ES-I3 (cell line): ENCODE measurements around the gene DHX58.

Experiments used
- H3K36me3 ChIP-seq: 2 replicates; pipeline ENCODE4 v1.6.1; 2013; ENCODE audit warnings: mild to moderate bottlenecking, low read length, control low read depth, moderate library complexity; ENCODE audit not compliant: insufficient read depth
- H3K4me1 ChIP-seq: 2 replicates; pipeline ENCODE4 v1.6.1; 2013; ENCODE audit warnings: mild to moderate bottlenecking, control low read depth, low read length; ENCODE audit not compliant: insufficient read depth
- H3K9ac ChIP-seq: 2 replicates; pipeline ENCODE4 v1.6.1; 2013; ENCODE audit warnings: low read depth, mild to moderate bottlenecking, low read length, moderate library complexity
- H3K9me3 ChIP-seq: 2 replicates; pipeline ENCODE4 v1.6.1; 2013; ENCODE audit warnings: mild to moderate bottlenecking, low read length, moderate library complexity; ENCODE audit not compliant: control insufficient read depth, insufficient read depth

The DHX58 gene

DNA sequence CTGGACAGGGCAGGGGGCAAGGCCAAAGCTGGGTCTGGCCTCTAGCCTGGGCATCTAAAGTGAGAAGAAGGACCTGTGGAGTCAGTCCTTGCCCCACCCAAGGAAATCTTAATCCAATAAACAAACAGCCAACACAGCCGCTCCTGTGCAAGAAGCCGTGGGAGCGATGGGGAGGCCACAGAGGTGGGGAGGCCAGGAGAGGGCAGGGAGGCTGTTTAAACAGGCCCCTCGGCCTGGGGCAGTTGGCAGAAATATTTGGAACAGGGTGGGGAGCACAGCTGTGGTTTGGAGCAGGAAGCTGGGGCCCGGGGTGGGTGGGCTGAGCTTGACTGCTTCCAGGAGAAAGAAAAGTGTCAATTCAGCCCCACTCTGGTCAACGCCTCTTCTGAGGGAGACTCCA, 19.6 kb downstream of the DHX58 start:
- H3K36me3 ChIP-seq, result no peaks in the 10 kb centered on the region
- H3K9me3 ChIP-seq, result no peaks in the 10 kb centered on the region
- no peak overlapping the region for H3K9ac ChIP-seq
- H3K4me1 ChIP-seq, result peaks cover 16% of the 10 kb centered on the region; the same call in 1 of the 2 replicates

DNA sequence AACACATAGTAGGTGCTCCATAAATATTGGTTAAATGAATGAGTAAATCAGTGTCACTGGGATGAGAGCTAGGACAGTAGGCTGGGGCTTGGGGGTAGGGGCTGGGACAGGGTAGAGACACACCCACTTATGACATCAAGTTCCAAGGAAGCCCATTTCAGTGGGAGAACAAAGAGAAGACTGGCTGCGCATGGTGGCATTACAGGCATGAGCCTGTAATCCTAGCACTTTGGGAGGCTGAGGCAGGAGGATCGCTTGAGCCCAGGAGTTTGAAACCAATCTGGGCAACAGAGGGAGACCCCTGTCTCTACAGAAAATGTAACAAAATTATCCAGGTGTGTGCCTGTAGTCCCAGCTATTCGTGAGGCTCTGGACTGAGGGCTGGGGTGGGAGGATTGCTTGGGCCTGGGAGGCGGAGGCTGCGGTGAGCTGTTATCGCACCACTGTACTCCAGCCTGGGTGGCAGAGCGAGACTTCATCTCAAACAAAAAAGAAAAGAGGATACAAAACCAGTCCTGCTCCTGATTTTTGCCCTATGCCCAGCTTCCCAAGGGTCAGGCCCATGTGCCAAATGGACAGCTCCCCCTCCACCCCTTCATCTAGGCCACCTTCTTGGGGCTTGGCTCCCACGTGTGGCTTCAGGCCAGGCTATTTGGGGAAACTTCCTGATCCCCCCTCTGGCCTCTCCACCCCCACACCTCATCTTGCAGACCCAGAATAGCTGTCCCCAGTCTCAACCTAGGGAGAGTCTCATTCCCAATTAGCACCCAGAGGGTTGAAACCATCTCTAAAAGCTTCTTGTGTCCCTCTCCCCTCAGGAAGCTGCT, 21.3 kb downstream of the DHX58 start:
- Histone ChIP-seq H3K9me3 (no peaks in the 10 kb centered on the region), H3K36me3 (no peaks in the 10 kb centered on the region), H3K4me1 (peaks cover 4% of the 10 kb centered on the region; the same call in 1 of the 2 replicates), H3K9ac (no peak overlapping the region)

DNA sequence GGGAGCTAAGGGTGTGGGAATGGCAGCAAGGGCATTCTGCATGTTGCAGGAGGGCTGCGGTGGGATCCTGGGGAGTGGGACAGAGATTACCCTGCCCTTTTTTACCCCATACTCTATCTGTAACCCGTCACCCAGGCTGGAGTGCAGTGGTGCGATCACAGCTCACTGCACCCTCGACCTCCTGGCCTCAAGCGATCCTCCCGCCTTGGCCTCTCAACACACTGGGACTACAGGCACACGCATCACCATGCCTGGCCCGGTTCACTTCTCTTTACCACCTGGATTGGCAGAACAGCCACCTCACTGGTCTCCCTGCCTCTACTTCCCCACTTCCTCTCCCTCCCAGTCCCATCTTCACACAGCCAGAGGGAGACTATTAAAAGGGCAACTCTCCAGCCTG, 23.8 kb downstream of the DHX58 start:
- Histone ChIP-seq H3K4me1 (peaks cover 4% of the 10 kb centered on the region; the same call in 1 of the 2 replicates), H3K36me3 (no peaks in the 10 kb centered on the region), H3K9ac (no peak overlapping the region), H3K9me3 (no peaks in the 10 kb centered on the region)

DNA sequence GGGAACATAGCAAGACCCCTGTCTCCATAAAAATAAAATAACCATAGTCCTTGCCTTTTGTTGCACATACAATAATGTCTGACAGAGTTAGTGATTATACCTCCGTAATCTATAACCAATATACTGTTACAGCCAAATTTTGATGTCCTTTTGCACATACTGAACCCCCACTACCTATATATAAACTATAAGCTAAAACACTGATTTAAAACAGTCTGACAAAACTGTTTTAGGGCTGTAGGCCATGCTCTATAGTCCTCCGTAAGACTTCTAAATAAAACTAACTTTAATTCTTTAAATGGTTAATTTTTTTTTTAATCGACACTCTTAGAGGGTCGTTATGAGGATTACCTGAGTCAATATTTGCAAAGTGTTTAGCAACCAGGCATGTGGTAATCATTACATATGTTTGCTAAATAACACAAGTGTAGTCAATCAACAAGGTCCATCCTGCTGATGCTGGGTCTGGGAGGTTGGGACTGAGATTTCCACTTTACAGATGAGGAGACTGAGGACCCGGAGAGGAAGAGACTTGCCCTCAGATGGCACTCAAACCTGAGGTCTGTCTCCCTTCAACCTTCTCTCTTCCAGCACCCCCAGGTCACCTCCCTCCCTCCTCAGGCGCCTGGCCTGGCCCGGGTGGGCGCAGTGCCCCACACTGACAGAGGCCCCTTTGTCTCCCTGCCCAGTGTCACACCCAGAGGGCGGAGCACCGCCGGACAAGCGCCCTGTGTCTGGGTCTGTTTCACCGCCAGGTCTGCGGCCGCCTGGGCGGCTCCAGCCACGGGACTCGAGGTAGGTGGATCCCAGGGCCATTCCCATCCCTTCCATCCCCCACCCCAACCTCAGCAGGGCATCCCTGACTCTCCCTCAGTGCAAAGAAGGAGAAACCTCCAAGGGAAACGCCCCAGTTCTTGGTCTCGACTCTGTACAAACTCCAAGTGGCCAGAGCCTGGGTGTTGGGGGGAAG, 24.5 kb downstream of the DHX58 start:
- Histone ChIP-seq H3K36me3 (no peaks in the 10 kb centered on the region), H3K9ac (no peak overlapping the region), H3K9me3 (no peaks in the 10 kb centered on the region), H3K4me1 (peaks cover 4% of the 10 kb centered on the region; the same call in 1 of the 2 replicates)

DNA sequence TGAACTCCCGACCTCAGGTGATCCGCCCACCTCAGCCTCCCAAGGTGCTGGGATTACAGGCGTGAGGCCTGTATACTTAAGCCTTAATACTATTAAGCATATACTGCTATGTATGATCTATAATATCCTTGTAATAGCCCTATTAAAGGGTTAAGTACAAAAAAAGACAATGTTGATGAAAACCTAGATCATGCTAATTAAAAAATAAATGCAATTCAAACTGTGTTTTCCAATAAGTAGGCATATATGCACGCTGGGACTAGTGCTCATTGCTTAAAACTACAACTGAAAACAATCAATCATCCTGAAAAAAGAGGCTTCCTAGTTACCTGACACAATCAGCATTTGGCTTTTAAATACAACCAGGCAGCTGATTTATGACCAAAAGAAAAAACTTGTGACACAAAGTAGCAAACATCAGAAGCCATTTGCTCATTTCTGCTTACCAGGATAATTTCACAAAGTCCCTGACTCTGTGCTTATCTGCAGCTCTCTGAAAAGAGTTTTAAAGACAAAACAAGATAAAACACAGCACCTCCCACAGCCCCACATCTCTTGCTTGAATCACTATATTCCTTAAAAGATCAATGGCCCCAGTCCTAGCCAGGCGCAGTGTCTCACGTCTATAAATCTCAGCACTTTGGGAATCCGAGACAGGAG, 25.3 kb downstream of the DHX58 start:
- Histone ChIP-seq H3K9ac (no peak overlapping the region), H3K36me3 (no peaks in the 10 kb centered on the region), H3K4me1 (no peaks in the 10 kb centered on the region; the same call in 1 of the 2 replicates), H3K9me3 (no peaks in the 10 kb centered on the region)

DNA sequence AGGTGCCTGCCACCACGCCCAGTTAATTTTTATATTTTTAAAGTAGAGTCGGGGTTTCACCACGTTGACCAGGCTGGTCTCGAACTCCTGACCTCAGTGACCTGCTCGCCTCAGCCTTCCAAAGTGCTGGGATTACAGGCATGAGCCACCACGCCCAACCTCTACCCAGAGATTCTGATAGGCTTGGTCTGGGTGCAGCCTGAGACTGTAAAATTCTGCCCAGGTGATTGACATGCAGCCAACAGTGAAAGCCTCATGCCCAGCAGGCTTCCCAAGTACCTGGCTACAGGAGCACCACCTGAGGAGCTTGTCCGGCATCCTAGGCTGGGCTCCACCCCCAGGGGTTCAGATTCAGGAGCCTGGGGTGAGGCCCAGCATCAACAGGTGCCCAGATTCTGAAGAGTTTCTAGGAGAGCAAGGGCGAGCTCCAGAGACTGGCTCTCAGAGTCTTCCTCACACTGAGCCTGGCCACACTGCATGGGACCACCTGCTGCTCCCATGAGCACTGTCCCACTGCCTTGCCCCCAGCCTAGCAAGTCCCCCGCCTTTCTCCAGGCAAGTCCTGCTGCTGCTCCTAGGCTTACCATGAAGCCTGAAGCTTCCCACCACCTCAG, 30.9 kb downstream of the DHX58 start:
- H3K9ac ChIP-seq, result no peak overlapping the region
- no peaks in the 10 kb centered on the region for H3K9me3 ChIP-seq
- no peaks in the 10 kb centered on the region for H3K36me3 ChIP-seq
- peaks cover 3% of the 10 kb centered on the region; the same call in 1 of the 2 replicates for H3K4me1 ChIP-seq

DNA sequence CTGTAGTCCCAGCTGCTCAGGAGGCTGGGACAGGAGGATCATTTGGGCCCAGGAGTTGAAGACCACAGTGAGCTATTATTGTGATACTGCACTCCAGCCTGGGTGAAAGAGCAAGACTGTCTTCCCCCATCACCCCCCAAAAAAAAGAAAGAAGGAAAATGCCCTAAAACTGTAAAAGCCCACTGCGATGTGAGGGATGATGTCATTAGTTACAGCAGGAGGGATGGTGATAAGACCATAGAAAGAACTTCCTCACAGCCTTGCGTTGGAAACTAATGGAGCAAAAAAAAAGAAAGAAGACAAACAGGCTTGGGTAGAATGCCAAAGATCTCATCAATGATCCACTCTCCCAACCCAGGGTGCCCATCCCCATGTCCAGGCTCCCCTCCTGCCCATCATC, 33.0 kb downstream of the DHX58 start:
- H3K36me3 ChIP-seq, result no peaks in the 10 kb centered on the region
- H3K4me1 ChIP-seq, result peaks cover 3% of the 10 kb centered on the region; the same call in 1 of the 2 replicates
- no peaks in the 10 kb centered on the region for H3K9me3 ChIP-seq
- no peak overlapping the region for H3K9ac ChIP-seq

DNA sequence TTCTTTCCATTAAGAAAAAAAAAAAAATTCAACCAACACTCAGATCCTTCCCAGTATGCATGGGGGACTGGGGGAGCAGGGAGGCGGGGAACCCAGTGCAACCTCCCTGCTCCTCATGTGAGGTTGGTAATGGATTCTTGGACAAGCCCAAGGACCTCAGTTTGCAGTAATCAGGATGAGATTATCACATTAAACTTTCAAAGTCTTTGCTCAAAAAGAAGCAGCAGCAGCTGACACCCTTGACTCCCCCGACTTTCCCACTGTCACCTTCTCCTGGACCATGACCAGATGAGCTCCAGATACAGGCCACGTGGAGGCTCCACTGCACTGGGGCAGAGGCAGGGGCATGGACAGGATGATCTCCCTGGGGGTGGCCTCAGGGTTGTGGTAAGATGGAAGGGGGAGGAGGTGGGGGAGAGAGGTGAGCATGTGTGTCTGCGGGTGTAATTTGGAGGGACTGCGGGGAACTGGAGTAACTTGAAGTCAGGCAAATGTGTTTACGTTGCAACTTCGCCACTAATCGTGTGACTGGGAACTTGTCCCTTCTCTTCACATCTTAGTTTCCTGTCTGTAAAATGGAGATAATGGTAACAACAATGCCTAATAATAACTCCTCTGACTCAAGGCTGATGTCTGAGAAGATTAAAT, 34.0 kb downstream of the DHX58 start:
- Histone ChIP-seq H3K4me1 (peaks cover 3% of the 10 kb centered on the region; the same call in 1 of the 2 replicates), H3K9ac (no peak overlapping the region)

DNA sequence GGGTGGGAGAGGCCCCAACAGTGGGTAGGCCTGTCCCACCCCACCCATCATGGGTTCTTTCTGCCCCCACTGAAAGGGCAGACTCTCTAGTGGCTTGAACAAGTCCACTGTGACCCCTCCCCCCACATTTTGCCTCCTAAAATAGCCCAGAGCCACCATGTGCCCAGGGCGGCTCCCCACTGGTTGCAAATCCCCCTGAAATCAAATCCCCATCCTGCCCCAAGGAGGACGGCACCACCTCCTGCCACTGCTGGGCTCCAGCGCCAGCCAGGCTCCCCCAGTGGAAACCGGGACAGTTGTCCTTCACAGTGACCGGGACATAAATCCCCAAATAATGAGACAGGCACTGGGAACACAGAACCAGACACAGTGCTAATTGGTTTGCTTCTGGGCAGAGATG, 34.8 kb downstream of the DHX58 start:
- Histone ChIP-seq H3K9ac (no peak overlapping the region), H3K36me3 (no peaks in the 10 kb centered on the region), H3K4me1 (peaks cover 3% of the 10 kb centered on the region; the same call in 1 of the 2 replicates), H3K9me3 (no peaks in the 10 kb centered on the region)

More for the DNA sequence above, 34.0 kb downstream of the DHX58 start:
- no peaks in the 10 kb centered on the region for H3K36me3 ChIP-seq
- no peaks in the 10 kb centered on the region for H3K9me3 ChIP-seq

DNA sequence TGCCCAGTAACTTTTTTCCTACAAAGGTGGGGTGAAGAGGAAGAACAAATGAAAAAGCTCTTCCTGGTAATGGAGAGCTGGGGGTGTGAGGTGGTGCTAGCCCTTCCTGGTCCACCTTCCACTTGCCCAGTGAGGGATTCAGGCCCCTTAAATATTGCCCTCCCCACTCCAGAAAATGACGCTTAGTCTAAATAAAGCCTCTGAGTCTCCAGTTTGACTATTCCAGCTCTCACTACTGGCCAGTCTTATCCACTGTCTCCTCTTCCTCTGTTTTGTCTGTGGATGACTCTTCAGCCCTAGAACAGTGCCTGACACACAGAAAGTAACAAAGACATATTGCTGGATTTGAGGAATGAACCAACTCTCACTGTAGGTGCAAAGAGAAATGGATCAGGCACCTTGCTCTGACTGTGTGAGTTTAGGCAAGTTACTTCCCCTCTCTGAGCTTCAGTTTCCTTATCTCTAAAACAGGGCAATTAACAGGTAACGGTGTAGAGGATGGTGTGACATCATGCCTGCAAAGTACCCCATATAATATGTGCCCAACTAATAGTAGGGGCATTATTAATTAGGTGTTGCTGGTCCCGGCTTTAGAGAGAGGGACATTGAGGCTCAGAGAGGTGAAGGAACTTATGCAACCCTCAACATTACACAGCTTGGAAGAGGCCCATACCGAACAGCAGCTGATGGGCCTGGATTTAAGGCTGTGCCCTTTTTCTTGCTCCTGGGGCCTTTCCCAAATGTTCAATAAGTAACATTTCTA, 35.5 kb downstream of the DHX58 start:
- no peaks in the 10 kb centered on the region for H3K36me3 ChIP-seq
- no peaks in the 10 kb centered on the region for H3K9me3 ChIP-seq
- no peak overlapping the region for H3K9ac ChIP-seq
- peaks cover 1% of the 10 kb centered on the region; the same call in 1 of the 2 replicates for H3K4me1 ChIP-seq

DNA sequence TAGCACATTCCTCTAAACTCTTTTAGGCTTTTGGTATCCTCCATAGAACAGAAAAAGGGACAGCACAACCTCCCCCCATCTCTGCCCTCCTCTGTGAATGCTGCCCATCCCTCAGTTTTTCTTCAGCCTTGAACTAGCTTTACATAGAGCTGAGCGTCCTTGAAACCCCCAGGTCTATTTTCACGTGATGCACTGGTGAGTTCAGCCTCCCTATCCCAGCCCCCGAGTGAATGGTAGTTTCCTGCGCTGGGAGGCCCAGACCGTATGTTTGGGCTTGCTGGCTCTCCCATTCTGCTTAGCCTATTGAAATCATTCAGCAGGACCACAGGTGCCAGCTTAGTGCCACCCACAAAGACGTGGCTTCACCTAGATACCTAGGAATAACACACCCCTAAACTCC, 36.7 kb downstream of the DHX58 start:
- H3K36me3 ChIP-seq, result no peaks in the 10 kb centered on the region
- H3K4me1 ChIP-seq, result peaks cover 4% of the 10 kb centered on the region; the same call in 1 of the 2 replicates
- no peak overlapping the region for H3K9ac ChIP-seq
- no peaks in the 10 kb centered on the region for H3K9me3 ChIP-seq

DNA sequence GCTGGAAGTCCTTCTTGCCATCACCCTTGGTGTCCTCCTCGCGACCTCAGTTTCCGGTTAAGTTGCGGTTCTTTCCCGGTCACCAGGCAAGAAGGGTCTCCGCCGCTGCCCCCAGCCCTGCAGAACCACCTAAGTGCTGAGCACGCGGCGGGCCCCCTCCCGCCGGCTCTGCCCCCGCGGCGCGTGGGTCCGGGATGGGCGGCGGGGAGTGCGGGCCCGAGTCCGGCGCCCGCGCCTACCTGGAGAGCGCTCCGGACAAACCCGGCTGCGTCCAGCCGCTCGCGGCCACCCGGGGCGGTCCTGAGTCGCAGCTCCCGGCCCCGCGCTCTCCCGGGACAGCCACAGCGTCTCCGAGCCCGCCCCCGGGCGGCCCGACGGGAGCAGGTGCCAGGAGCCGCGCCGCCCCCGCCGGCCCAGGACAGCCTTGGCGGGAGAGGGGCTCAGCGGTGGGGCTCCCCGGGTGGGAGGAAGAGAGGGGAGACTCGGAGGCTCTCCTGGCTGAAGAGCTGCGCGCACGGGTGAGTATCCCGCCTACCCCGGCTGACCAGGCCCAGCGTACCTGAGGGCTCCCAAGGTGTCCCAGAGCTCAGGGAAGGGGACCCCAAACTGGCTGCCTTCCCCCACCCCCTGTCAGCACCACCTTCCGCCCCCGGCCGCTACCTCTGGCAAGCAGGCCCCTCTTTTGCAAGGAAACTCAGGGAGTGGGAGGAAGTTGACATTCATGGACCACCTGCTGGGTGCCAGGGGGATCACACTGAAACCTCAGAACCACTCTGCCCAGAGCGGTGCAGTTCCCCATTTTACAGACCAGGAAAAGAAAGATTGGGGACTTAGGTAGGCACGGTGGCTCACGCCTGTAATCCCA, 40.0 kb downstream of the DHX58 start:
- no peaks in the 10 kb centered on the region for H3K9me3 ChIP-seq
- peak overlapping the region; percentile 72 for H3K9ac ChIP-seq
- no peaks in the 10 kb centered on the region for H3K36me3 ChIP-seq
- H3K4me1 ChIP-seq, result peaks cover 9% of the 10 kb centered on the region; the same call in 1 of the 2 replicates
